D721Med (cell line): Measurements from ENCODE around the gene FYB1.

ENCODE experiments used
- DNase-seq: peaks from one replicate; pipeline ENCODE4 v3.0.0; 2011; ENCODE audit warnings: low spot score; ENCODE audit not compliant: insufficient read length
- FAIRE-seq: peaks from 2 replicates; lab custom pipeline; 2011; peaks lifted over from hg19 to GRCh38; lab: Jason Lieb, UNC
- TF ChIP-seq, protein P1 (sequence below): IDR thresholded peaks from 2 replicates; pipeline ENCODE4 v1.5.1; 2012; ENCODE audit warnings: mild to moderate bottlenecking, control low read depth; ENCODE audit not compliant: insufficient read depth; ENCODE audit errors: missing control alignments

FYB1 gene

DNA sequence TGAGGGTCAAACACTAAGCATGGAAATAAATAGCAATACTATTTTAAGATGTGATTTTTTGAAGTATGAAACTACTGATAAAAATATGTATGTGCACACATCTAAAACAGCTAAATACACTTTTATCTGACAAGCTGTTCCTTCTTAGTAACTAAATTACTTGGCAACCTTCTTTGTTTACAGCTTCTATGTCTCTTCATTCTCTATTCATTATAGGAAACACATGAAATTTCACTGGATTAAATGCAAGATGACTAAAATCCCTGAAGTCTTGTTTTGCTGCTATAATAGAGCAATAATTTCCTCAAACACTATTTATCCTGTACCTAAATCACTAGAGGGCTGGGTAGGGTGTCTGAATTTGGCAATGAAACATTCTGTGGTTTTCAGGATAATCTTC, 156.8 kb downstream of the FYB1 start:
- no peak for FAIRE-seq
- TF ChIP-seq, protein P1, sequence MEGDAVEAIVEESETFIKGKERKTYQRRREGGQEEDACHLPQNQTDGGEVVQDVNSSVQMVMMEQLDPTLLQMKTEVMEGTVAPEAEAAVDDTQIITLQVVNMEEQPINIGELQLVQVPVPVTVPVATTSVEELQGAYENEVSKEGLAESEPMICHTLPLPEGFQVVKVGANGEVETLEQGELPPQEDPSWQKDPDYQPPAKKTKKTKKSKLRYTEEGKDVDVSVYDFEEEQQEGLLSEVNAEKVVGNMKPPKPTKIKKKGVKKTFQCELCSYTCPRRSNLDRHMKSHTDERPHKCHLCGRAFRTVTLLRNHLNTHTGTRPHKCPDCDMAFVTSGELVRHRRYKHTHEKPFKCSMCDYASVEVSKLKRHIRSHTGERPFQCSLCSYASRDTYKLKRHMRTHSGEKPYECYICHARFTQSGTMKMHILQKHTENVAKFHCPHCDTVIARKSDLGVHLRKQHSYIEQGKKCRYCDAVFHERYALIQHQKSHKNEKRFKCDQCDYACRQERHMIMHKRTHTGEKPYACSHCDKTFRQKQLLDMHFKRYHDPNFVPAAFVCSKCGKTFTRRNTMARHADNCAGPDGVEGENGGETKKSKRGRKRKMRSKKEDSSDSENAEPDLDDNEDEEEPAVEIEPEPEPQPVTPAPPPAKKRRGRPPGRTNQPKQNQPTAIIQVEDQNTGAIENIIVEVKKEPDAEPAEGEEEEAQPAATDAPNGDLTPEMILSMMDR: no peak
- no peak for DNase-seq

DNA sequence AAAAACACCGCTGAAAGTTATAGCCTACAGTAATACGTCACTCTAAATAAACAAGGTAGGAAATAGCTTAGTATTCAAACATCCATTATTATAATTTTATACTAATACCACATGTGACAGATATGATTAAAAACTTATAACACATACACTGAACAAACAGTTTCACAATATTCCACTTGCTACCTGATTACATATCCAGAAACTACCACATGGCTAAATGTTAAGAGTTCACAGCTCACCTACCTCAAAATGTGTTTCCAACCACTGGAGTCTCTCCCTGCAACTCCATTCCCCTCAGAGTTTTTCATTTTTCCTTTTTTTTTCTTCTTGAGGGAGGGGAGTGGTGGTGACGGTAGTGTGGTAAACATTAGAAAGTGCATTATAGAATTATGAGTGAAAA, 157.3 kb downstream of the FYB1 start:
- DNase-seq: no peak
- no peak for FAIRE-seq
- TF ChIP-seq, protein P1: no peak

DNA sequence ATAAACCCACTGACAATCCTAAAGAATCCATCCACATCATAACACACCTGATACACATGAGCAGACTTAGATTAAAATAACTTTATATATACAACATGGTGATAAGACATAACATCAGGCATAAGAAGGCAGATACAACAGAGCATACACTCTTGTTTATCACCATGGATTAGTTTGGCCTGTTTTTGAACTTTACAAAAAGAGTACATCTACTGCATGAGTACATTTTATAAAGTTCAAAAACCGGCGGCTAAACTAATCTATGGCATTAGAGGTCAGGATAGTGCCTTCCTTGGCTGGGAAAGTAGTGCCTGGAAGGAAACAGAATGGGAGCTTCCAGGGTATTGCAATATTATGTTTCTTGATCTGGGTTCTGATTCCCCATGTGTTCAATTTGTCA, 160.3 kb downstream of the FYB1 start:
- DNase-seq (no peak), FAIRE-seq (no peak)
- TF ChIP-seq, protein P1: no peak

DNA sequence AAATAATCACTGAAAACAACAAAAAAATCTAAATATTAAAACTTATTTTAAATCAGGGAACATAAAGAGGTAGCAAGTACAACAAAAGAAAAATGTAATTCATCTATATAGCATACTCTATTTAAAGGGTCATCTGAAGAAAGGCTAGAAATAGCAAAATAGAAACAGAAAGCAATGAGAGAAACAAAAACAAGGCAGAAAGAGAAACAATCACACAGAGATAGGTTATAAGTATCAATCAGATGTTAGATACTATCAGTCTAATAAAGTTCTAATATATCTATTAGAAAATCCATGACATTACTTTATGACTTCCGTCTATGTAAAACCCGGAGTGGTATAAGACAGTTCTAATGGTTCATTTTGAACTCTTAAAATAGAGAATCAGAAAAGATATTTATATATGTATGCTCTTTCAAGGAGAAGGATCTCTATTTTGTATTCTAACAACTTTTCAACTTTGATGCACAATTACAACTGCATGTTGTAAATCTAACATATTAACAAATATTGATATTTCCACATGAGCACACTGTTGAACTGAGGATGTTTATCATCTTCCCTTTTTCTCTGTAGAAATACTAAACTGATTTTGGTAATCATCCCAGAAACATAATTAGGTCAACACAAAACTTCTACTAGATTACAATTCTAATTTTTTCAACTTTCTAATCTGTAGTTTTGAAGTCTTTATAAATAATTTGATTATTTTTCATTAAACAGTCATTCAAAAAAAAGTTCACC, 161.0 kb downstream of the FYB1 start:
- FAIRE-seq (no peak), DNase-seq (no peak)
- TF ChIP-seq, protein P1: no peak

DNA sequence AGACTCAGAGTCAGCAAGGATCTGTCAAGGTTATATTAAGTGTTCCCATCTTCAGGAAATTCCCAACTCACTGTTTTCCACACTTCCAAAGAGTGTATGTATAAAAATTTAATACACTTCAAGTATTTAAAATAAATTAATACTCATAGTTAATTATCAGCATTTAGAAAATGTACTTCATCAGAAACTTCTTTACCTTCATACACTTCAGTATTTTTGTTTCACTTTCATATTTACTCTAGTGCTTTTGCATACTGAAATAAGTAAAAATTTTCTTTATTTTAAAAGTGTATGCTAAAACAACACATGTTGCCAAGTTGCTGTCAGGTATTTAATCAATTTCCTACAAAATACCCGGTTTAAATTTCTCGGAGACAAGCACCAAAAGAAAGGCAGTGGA, 161.6 kb downstream of the FYB1 start:
- TF ChIP-seq, protein P1: no peak
- DNase-seq: no peak
- no peak for FAIRE-seq

DNA sequence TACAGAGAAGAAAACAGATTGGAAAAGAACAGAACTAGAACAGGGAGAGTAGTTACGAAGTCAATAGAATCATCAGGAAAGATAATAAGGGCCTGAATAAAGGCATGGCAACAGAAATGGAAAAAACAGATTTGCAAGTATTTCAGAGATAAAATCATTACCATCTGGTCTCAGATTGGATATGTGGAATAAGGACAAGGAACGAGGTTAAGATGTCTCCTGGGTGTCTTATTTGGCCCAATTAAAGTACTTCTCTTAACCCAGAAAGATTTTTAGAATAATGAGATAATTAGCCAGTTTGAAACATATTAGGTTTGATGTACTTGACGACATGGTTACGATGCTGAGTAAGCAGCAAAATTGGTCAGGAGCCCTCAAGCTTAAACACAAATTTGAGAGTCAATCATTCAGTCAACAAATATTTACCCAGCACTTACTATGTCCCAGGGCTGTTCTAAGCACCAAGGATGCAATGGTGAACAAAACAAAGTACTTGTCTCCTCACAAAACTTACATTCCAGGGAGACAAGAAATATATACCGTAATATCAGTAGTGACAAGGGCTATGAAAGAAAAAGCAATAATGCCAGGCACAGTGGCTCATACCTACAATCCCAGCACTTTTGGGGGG, 163.5 kb downstream of the FYB1 start:
- DNase-seq: no peak
- FAIRE-seq: no peak
- TF ChIP-seq, protein P1: no peak
